ENCODE data around the gene DUSP12. TPM values are rescaled to one million over a fixed set of nuclear protein-coding genes. Genes with fewer than 3 reads are reported as not detected.
A peak's percentile ranks its signal among the peaks of the same experiment; 100 is the strongest.

DUSP12 gene
- total RNA-seq, 1 experiment from 2014 or later, result 65.0 TPM

GRCh38 chr1:161778522-161778921, 28.9 kb downstream of the DUSP12 start:
- ChIA-PET CTCF (interaction anchor here (0.6 to 1.4 kb wide), 3 partner anchors 13 to 482 kb away, joined by 3 to 9 read pairs (median 4); no protein-coding TSS in a partner anchor), POLR2A (interaction anchor here (1.1 kb wide), 1 partner anchor 11 kb away, joined by 5 read pairs; no protein-coding TSS in a partner anchor)
- intact Hi-C loops (cut with micrococcal nuclease), result no loop called here
- Mint-ChIP-seq H3K9me3 (ENCODE audit: unreplicated experiment) (no peaks in the 10 kb centered on the region), H3K27me3 (ENCODE audit: insufficient read depth, unreplicated experiment) (no peaks in the 10 kb centered on the region), H3K4me1 (ENCODE audit: insufficient read depth, unreplicated experiment) (no peaks in the 10 kb centered on the region), H3K36me3 (ENCODE audit: insufficient read depth, unreplicated experiment) (peaks cover 29% of the 10 kb centered on the region), H3K27ac (ENCODE audit: low read depth, unreplicated experiment) (no peak overlapping the region), H3K4me3 (ENCODE audit: unreplicated experiment) (no peak overlapping the region)
- no TSS peak for BruUV-seq (replicated peaks)
- no peak for DNase-seq (ENCODE audit: unreplicated experiment)
- TF ChIP-seq CTCF (IDR thresholded peaks at IDR 0.05; ENCODE audit: unreplicated experiment), result no peak

DNA sequence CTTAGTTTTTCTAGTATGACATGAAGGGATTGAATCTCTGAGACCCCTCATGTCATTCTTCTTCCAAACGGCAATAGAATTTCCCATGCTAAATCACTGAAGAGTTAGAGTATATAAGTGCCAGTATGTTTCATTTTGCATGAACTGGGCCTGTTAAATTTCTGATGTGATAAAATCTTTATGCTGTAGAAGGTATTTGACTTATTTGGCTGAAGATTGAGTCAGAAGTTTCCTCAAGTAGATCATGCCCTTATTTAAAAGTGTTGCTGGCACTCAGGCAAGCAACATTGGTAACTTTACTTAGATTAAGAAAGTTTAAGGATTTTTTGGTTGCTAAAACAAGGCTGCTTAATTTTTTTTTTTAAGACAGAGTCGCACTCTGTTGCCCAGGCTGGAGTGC, 29.8 kb downstream of the DUSP12 start:
- BruUV-seq (replicated peaks), result no TSS peak

DNA sequence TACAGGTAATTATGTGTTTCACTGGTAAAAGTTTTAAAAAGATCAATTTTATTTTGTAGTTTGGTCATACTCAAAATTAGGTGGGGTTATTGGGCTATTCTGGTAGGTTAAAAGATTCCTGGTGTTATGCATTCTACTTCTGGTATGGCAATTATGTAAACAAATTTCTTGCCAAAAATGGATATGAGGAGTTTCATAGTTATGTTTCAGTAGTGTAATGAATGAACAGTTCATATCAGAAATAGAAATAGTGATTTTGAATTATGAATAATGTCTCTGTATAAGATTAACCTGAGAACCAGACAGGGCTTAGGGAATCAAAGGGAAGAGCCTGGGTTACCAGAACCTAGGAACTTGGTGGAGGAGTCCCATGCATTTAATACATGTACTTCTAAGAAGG, 32.4 kb downstream of the DUSP12 start:
- intact Hi-C loops (cut with micrococcal nuclease), result no loop called here
- no peak for DNase-seq (ENCODE audit: unreplicated experiment)
- ChIA-PET POLR2A (no interaction called here), CTCF (interaction anchor here (0.6 to 3.8 kb wide), 3 partner anchors 10 to 275 kb away, joined by 3 to 27 read pairs (median 22); no protein-coding TSS in a partner anchor)
- BruUV-seq (replicated peaks), result no TSS peak
- no peaks in the 10 kb centered on the region for H3K9me3 Mint-ChIP-seq (ENCODE audit: unreplicated experiment)
- H3K4me1 Mint-ChIP-seq (ENCODE audit: insufficient read depth, unreplicated experiment), result no peaks in the 10 kb centered on the region
- no peak overlapping the region for H3K4me3 Mint-ChIP-seq (ENCODE audit: unreplicated experiment)
- H3K27me3 Mint-ChIP-seq (ENCODE audit: insufficient read depth, unreplicated experiment), result no peaks in the 10 kb centered on the region
- peaks cover 56% of the 10 kb centered on the region for H3K36me3 Mint-ChIP-seq (ENCODE audit: insufficient read depth, unreplicated experiment)
- no peak for TF ChIP-seq CTCF (IDR thresholded peaks at IDR 0.05; ENCODE audit: unreplicated experiment)
- peak overlapping the region; percentile 3 for H3K27ac Mint-ChIP-seq (ENCODE audit: low read depth, unreplicated experiment)

More for the DNA sequence above, 29.8 kb downstream of the DUSP12 start:
- ChIA-PET POLR2A (no interaction called here), CTCF (interaction anchor here (0.9 kb wide), 1 partner anchor 258 kb away, joined by 3 read pairs; no protein-coding TSS in a partner anchor)
- Mint-ChIP-seq H3K4me3 (ENCODE audit: unreplicated experiment) (no peak overlapping the region), H3K27ac (ENCODE audit: low read depth, unreplicated experiment) (no peak overlapping the region), H3K27me3 (ENCODE audit: insufficient read depth, unreplicated experiment) (no peaks in the 10 kb centered on the region), H3K9me3 (ENCODE audit: unreplicated experiment) (no peaks in the 10 kb centered on the region), H3K4me1 (ENCODE audit: insufficient read depth, unreplicated experiment) (no peaks in the 10 kb centered on the region), H3K36me3 (ENCODE audit: insufficient read depth, unreplicated experiment) (peaks cover 36% of the 10 kb centered on the region)
- no peak for TF ChIP-seq CTCF (IDR thresholded peaks at IDR 0.05; ENCODE audit: unreplicated experiment)
- DNase-seq (ENCODE audit: unreplicated experiment), result no peak
- intact Hi-C loops (cut with micrococcal nuclease), result no loop called here

GRCh38 chr1:161782886-161783285, 33.3 kb downstream of the DUSP12 start:
- no peaks in the 10 kb centered on the region for H3K9me3 Mint-ChIP-seq (ENCODE audit: unreplicated experiment)
- no peak overlapping the region for H3K4me3 Mint-ChIP-seq (ENCODE audit: unreplicated experiment)
- ChIA-PET POLR2A (interaction anchor here (1.5 kb wide), 1 partner anchor 10 kb away, joined by 5 read pairs; no protein-coding TSS in a partner anchor), CTCF (interaction anchor here (0.9 to 3.8 kb wide), 6 partner anchors 9 to 254 kb away, joined by 3 to 27 read pairs (median 4); no protein-coding TSS in a partner anchor)
- peaks cover 63% of the 10 kb centered on the region for H3K36me3 Mint-ChIP-seq (ENCODE audit: insufficient read depth, unreplicated experiment)
- H3K4me1 Mint-ChIP-seq (ENCODE audit: insufficient read depth, unreplicated experiment), result no peaks in the 10 kb centered on the region
- H3K27me3 Mint-ChIP-seq (ENCODE audit: insufficient read depth, unreplicated experiment), result no peaks in the 10 kb centered on the region
- BruUV-seq (replicated peaks), result no TSS peak
- H3K27ac Mint-ChIP-seq (ENCODE audit: low read depth, unreplicated experiment), result no peak overlapping the region
- no peak for TF ChIP-seq CTCF (IDR thresholded peaks at IDR 0.05; ENCODE audit: unreplicated experiment)
- DNase-seq (ENCODE audit: unreplicated experiment), result no peak
- intact Hi-C loops (cut with micrococcal nuclease), result no loop called here
